Fibroblast of skin of left biceps (primary cell): Measurements from ENCODE around the gene POTEM.
"Not testable (repeated sequence)": the region's sequence is repeated elsewhere in the genome, so short reads cannot be mapped to it uniquely, and the experiment has no call there.

Experiments used
- DNase-seq, 2 experiments: peaks; one replicate each; pipeline ENCODE4 v3.0.0-alpha.2; 2013; ENCODE audit warnings: low read depth in 2 of 2

Gene POTEM

GRCh38 chr14:18967134-18967533 lies at the start of gene POTEM:
Gene POTEM, plus strand, starts transcription at chr14:18967434. Its CDS starts 52 bp downstream, at chr14:18967486.
- not testable (repeated sequence) for DNase-seq

GRCh38 chr14:18918345-18918744 lies 48.9 kb upstream of the POTEM start:
- not testable (repeated sequence) for DNase-seq

GRCh38 chr14:18920052-18920451 lies 47.2 kb upstream of the POTEM start:
- not testable (repeated sequence) for DNase-seq

- not testable (repeated sequence) for DNase-seq
These were observed 46.1 kb upstream of the POTEM start for GRCh38 chr14:18921055-18921701.

- DNase-seq, result not testable (repeated sequence)
These were observed 30.4 kb upstream of the POTEM start for GRCh38 chr14:18936848-18937247.

GRCh38 chr14:18938733-18939132 lies 28.5 kb upstream of the POTEM start:
- DNase-seq, result not testable (repeated sequence)

- not testable (repeated sequence) for DNase-seq
These were observed 17.3 kb upstream of the POTEM start for GRCh38 chr14:18949939-18950338.

- not testable (repeated sequence) for DNase-seq
These were observed 14.1 kb upstream of the POTEM start for GRCh38 chr14:18953085-18953484.

GRCh38 chr14:18955816-18956215 lies 11.4 kb upstream of the POTEM start:
- DNase-seq, result not testable (repeated sequence)

GRCh38 chr14:18961576-18961975 lies 5.7 kb upstream of the POTEM start:
- DNase-seq, result not testable (repeated sequence)

GRCh38 chr14:18962143-18962542 lies 5.1 kb upstream of the POTEM start:
- not testable (repeated sequence) for DNase-seq

GRCh38 chr14:18963276-18963675 lies 4.0 kb upstream of the POTEM start:
- not testable (repeated sequence) for DNase-seq

- not testable (repeated sequence) for DNase-seq
These were observed 2.4 kb upstream of the POTEM start for GRCh38 chr14:18964878-18965277.

- DNase-seq, result not testable (repeated sequence)
These were observed 35.3 kb downstream of the POTEM start for GRCh38 chr14:19002566-19002965.

- not testable (repeated sequence) for DNase-seq
These were observed 39.3 kb downstream of the POTEM start for GRCh38 chr14:19006490-19006889.

- DNase-seq, result not testable (repeated sequence)
These were observed 40.4 kb downstream of the POTEM start for GRCh38 chr14:19007678-19008077.

GRCh38 chr14:19011029-19011428 lies 43.8 kb downstream of the POTEM start:
- DNase-seq, result not testable (repeated sequence)

- not testable (repeated sequence) for DNase-seq
These were observed 44.5 kb downstream of the POTEM start for GRCh38 chr14:19011703-19012102.

- DNase-seq, result not testable (repeated sequence)
These were observed 48.0 kb downstream of the POTEM start for GRCh38 chr14:19015185-19015584.

- DNase-seq, result not testable (repeated sequence)
These were observed 57.9 kb downstream of the POTEM start for GRCh38 chr14:19025080-19025589.

GRCh38 chr14:19026649-19027351 lies 59.6 kb downstream of the POTEM start:
- DNase-seq, result not testable (repeated sequence)

- not testable (repeated sequence) for DNase-seq
These were observed 60.7 kb downstream of the POTEM start for GRCh38 chr14:19027895-19028294.
